HG03280 (cell line): ENCODE measurements around the gene GALNT6.

Source experiments
- ATAC-seq: cut with Tn5 transposase; IDR thresholded peaks from one replicate; pipeline ENCODE4 v1.9.1; 2021; ENCODE audit warnings: mild to moderate bottlenecking, moderate library complexity; ENCODE audit not compliant: unreplicated experiment

The GALNT6 gene

GRCh38 chr12:51406859-51407258, 15.7 kb upstream of the GALNT6 start:
- ATAC-seq: no peak

DNA sequence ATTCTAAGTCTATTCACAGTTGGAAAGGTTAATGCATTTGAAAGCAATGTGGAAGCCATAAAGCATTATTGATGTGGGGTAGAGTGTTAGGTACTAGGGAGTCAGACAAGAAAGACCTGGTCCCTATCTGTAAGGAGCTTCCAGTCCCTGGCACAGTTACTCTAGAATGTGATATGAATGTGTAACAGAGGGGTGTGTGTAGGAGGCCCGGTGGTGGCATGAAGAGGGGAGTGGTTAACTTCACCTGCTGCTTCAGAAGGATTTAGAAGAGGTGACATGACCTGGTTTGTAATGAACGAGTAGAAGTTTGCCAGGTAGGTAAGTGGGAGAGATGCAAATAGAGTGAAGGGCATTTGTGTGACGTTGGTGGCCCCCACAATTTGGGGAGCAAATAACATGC, 15.1 kb upstream of the GALNT6 start:
- ATAC-seq: no peak

DNA sequence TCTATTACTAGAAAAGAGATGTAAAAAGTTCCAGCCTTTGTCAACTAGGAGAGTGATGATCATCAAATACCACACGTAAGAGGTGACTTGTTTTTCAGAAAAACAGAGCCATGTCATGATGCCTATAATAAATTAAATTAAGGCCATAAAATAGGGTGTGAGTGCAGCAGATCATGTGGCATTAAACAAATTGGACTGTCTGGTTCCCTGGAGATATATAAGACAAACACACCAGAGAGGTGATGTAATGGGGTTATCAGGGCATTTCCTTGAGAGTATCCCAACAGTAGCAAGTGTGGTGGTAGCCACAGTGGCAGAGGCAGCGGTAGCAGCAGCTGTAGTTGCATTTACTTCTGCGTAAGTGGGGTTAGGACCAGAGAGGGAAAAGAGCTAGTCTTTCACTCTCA, 14.6 kb upstream of the GALNT6 start:
- ATAC-seq: no peak

- ATAC-seq: no peak
These were observed 13.4 kb upstream of the GALNT6 start for GRCh38 chr12:51404627-51405026.

GRCh38 chr12:51403681-51404136, 12.5 kb upstream of the GALNT6 start:
- no peak for ATAC-seq

DNA sequence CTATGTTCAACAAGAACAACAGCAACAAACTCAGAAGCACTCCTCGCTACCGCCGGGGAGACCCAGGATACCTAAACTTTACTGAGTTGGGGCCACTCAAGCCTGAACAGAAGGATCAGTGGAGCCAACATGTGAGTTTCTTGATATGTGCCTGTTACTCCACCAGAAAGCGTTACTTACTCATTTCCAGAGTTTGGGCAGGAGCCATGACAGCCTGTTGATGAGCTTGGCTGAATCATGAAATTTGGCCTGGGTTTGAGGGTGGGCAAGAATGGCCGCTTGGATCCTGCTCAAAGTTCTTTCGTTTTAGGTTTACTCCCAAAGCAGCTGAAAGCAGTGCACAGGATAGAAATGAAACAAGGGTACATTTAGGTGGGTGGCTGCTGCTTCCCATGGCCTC, 12.0 kb upstream of the GALNT6 start:
- no peak for ATAC-seq

- no peak for ATAC-seq
These were observed 10.7 kb upstream of the GALNT6 start for GRCh38 chr12:51401900-51402299.

- no peak for ATAC-seq
These were observed 10.3 kb upstream of the GALNT6 start for GRCh38 chr12:51401486-51401885.

- no peak for ATAC-seq
These were observed 9.8 kb upstream of the GALNT6 start for GRCh38 chr12:51401020-51401419.

DNA sequence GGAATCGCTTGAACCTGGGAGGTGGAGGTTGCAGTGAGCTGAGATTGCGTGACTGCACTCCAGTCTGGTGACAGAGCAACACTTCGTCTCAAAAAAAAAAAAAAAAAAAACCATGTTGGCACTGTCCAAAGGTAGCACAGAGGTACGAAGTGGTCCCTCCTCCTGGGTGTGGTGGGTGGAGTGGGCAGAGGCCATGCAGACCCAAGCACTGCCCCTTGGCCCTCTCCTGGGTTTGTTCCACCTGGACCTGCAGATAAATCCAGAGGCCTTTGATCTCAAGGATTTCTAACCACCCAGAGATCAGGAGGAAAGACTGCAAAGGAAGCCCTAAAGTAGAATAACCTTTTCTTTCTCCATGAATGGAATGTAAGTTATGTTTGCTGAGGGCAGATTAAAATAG, 8.7 kb upstream of the GALNT6 start:
- no peak for ATAC-seq

GRCh38 chr12:51397670-51398069, 6.5 kb upstream of the GALNT6 start:
- ATAC-seq: no peak

DNA sequence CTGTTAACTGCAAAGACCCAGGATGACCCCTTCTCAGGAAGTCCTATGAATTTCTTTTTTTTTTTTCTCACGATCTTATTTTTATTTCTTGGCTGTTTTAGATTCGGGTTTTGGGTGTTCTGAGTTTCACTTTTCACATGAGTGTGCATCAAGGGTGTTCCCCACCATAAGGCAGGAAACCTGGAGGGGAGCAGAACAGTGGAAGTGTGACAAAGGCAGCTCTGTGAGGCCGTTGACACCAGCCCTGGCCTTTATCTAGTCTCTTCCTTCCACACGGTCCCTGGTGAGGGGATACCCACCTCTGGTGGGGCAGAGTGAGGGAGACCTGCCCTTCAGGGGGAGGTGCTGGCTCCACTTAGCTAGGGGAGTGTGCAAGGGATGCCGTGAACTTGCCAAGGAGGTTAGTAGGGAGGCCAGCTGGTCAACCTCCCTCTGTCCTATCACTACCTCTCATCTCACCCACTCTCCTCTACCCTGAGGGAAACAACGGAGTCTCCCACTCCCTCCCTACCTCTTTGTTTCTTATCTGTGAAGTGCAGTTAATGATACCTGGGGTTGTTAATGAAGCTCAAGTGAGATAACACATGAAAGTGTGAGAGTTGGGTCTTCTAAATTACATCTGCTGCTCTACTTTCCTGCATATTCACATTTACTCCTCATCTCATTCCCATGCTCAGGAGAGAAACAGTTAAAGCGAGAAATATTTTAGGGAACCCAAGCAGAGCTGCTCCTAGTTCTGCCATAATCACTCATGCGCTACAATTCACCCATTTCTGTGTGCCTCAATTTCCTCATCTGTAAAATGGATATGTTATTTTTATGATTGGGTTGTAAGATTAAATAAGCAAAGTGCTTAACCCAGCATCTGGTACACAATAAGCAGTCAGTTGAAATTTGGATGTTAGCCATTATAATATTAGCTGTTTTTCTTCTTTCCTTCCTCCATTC, 4.4 kb upstream of the GALNT6 start:
- ATAC-seq: no peak

DNA sequence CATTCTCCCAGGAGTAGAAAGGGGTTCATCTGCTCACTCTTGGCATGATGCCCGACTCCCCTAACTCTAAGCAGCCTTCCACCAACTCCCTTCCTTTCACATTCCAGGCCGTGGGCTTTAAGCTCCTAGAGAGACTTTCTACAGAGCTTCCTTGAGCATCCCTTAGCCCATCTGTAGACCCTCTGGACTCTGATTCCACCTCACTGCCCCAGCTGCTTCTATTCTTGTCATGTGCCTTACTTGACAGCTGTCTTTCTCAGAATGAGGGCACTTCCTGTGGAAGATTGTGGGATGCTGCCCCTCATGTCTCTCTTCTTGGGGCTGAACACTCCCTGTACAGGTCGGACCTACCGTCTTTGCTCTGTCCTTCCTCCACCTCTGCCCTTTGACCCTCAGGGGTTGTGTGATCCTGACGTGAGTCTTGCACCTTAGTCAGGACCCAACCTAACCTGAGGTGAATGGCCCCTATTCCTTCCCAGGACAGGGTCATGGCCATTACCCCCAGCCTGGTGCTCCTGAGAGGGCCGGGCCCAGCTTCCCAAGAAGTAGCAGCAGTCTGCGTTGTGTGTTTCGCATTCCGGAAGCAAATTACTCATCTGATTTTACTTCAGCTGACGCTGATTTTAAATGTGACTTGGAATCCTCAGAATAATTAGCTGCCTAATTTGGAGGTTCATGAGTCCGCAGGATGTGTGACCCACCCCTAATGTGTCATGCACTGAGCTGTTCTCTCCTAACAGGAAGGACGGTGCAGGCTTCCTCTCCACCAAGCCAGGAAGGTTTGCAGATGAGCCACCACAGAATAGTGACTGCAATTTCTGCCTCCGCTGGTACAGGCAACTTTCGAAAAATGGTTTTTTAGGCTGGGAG, 2.7 kb upstream of the GALNT6 start:
- ATAC-seq: no peak

- peak; percentile 45 for ATAC-seq
These were observed 1.5 kb upstream of the GALNT6 start for GRCh38 chr12:51392556-51393237.

DNA sequence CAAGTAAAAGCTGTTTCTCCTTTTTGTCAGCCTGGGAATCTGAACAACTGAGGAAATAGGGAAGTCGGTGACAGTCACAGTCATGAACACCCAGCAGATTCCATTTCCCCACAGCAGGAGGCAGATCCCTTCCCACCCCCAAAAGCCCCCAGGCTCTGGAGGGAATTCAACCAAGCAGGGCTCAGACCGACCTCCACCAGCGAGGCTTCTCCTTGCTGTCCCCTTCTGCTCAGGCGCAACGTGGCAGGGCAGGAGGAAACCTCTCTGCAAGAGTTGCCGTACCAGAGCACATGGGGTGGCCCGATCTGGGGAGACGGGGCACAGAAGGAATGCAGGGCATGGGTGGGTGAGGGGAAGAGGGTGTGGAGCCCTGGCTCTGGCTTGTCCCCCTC, 319 bp downstream of the GALNT6 start:
- peak; percentile 12 for ATAC-seq

DNA sequence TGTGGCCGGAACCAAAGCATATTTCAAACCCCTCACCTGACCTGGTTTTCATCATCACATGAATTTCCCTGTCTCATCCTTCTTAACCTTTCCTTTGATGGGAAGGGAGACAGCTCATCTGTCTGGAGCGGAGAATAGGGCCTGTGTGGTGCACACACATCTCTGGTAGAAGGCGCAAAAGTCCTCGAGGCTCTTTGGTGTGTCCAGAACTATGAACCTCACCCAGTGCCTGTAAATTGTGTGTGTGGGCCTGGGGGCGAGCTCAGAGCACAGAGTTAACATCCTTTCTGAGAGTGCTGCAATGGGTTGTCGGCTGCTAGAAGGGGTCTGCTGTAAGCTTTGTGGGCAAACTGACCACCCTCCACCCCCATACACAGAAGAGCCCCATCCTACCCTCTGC, 749 bp downstream of the GALNT6 start:
- no peak for ATAC-seq

GRCh38 chr12:51389302-51389999, 1.8 kb downstream of the GALNT6 start:
- ATAC-seq: no peak

DNA sequence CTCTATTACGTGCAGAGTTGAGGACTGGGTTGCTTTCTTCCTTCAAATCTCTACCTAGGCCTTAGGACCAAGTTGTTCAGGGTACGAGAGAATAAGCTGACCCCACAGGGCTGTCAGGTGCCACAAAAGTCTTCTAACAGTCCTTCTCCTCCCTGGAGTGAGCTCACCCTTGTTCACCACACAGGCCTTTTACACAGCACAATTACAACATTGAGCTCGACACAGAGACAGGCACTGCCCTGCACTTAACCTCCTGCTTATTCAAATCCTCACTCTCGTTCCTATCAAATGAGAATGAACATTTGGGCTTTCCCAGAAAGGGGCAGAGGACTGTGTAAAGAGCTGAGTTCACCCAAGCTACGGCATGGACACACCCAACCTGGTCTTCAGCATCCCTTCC, 2.4 kb downstream of the GALNT6 start:
- no peak for ATAC-seq

DNA sequence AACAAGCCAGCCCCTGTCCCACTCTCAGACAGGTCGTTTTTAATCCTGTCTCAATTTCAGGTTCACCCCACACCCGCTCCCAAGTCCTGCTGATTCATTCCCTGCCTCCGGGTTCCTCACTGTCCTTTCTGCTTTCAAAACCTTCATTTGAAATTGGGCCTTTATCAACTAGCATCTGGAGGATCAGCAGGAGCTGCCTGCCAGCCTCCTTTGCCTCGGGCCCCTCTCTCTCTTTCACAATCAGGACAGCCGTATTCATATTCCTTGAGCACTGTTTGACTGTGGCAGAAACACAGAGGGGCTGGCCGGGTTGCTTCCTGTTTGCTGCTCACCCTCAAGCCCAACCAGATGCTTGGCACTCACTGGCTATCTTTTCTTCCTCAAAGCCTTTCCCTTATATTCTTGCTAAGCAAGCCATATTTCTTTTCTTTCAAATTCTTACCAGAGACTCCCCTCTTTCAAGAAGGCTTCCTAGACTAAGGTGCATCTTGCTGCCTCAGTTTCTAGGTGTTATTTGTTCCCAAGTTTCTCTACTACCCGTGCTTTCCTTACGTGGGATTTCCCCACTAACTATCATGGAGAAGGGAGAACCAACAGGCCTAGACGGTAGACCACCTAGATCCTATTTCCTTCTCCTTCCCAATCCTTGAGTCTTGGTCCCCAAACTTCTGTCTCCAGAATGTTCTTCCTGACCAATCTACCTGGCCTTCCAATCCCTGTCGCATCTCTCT, 3.0 kb downstream of the GALNT6 start:
- no peak for ATAC-seq

DNA sequence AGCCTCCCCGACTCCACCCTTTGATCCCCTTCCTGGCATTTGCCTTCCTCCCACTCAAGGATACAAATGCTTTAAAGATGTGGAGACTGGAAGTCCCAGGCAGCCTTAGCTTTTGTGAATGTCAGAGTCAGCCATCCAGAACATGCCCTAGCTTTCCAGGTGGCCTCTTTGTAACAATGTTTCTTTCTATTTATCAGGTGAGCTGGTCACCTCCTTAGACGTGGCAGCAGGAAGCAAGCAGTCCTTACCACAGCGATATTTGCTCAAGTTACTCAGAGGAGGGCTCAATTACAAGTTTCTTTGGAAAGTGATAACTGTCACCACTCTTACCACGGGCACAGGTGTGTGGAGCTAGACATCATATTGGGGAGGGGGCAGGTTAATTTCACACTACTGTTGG, 4.9 kb downstream of the GALNT6 start:
- ATAC-seq: no peak
